ENCODE measurements around the gene LRIG3. TPM values are rescaled to one million over a fixed set of nuclear protein-coding genes. Genes with fewer than 3 reads are reported as not detected.

The LRIG3 gene
- polyA plus RNA-seq, 1 of the 3 experiments (the other 2 are of a cell fraction): 0.03 TPM

- no peak overlapping the region for H3K27ac ChIP-seq (ENCODE audit: low read depth in 2 of 2, low read length in 1 of 2)
- H3K9ac ChIP-seq: no peak overlapping the region
- H3K9me2 ChIP-seq: no peaks in the 10 kb centered on the region
- no peak overlapping the region for H3K4me2 ChIP-seq
- no peaks in the 10 kb centered on the region for H4K20me1 ChIP-seq (ENCODE audit: insufficient read depth)
- DNase-seq: no peak
- no peaks in the 10 kb centered on the region for H3F3A ChIP-seq (replicated peaks; ENCODE audit: insufficient read depth)
- H3K79me2 ChIP-seq (ENCODE audit: insufficient read depth): no peaks in the 10 kb centered on the region
- H3K27me3 ChIP-seq (ENCODE audit: insufficient read depth): no peaks in the 10 kb centered on the region; the same call in 1 of the 2 replicates
- H3K9me3 ChIP-seq: no peaks in the 10 kb centered on the region
- H3K4me1 ChIP-seq (ENCODE audit: control insufficient read depth in 1 of 2, insufficient read depth in 2 of 2, low read depth in 1 of 2, low read length in 1 of 2): no peaks in the 10 kb centered on the region; a peak in 1 of 4 replicates
- H3K4me3 ChIP-seq (ENCODE audit: low read depth in 2 of 2, low read length in 1 of 2): no peak overlapping the region; a peak in 1 of 4 replicates
- no peak overlapping the region for H2AFZ ChIP-seq (ENCODE audit: low read depth)
- WGBS (ENCODE audit: low lambda C conversion rate): 9% methylated on average over 4 of the region's 4 CpGs
- no peak for TF ChIP-seq ELF1 (IDR thresholded peaks at IDR 0.05)
- TF ChIP-seq NFIC (IDR thresholded peaks at IDR 0.05; ENCODE audit: borderline replicate concordance): no peak
- TF ChIP-seq POLR2AphosphoS5 (IDR thresholded peaks at IDR 0.05; ENCODE audit: low read depth, low read length): no peak
- TF ChIP-seq RXRA (IDR thresholded peaks at IDR 0.05; ENCODE audit: borderline replicate concordance, low read depth): no peak
- no peak for TF ChIP-seq TEAD4 (IDR thresholded peaks at IDR 0.05; ENCODE audit: borderline replicate concordance, insufficient read depth)
- TF ChIP-seq SIN3A (IDR thresholded peaks at IDR 0.05; ENCODE audit: borderline replicate concordance, low read depth, low read length): no peak
- no peak for TF ChIP-seq EP300 (IDR thresholded peaks at IDR 0.05; ENCODE audit: borderline replicate concordance in 1 of 2, low read depth in 1 of 2, low read length in 1 of 2)
- no peak for TF ChIP-seq MAX (IDR thresholded peaks at IDR 0.05; ENCODE audit: low read depth)
- TF ChIP-seq ZBTB33 (IDR thresholded peaks at IDR 0.05; ENCODE audit: borderline replicate concordance, low read depth): no peak
- TF ChIP-seq CHD2 (IDR thresholded peaks at IDR 0.05; ENCODE audit: low read length, partially characterized antibody): no peak
- TF ChIP-seq MXI1 (IDR thresholded peaks at IDR 0.05; ENCODE audit: low read depth, low read length): no peak
- TF ChIP-seq SMC3 (IDR thresholded peaks at IDR 0.05; ENCODE audit: low read depth, low read length): no peak
- TF ChIP-seq RFX5 (IDR thresholded peaks at IDR 0.05; ENCODE audit: low read length): no peak
- H3K36me3 ChIP-seq (replicated peaks in 1 of 2; ENCODE audit: control insufficient read depth in 1 of 2, insufficient read depth in 2 of 2, low read length in 1 of 2): no peaks in the 10 kb centered on the region
- ChIA-PET POLR2A (no interaction called here), CTCF (no interaction called here)
Observed at GRCh38 chr12:58870595-58870994, 49.7 kb downstream of the LRIG3 start.

- 35% methylated on average over 4 of the region's 4 CpGs for WGBS (ENCODE audit: low lambda C conversion rate)
- no peak overlapping the region for H3K4me2 ChIP-seq
- H3K79me2 ChIP-seq (ENCODE audit: insufficient read depth): no peaks in the 10 kb centered on the region
- H3K9me3 ChIP-seq: no peaks in the 10 kb centered on the region
- no peak overlapping the region for H3K27ac ChIP-seq (ENCODE audit: low read depth in 2 of 2, low read length in 1 of 2)
- no peaks in the 10 kb centered on the region for H3K36me3 ChIP-seq (replicated peaks in 1 of 2; ENCODE audit: control insufficient read depth in 1 of 2, insufficient read depth in 2 of 2, low read length in 1 of 2)
- no peak overlapping the region for H2AFZ ChIP-seq (ENCODE audit: low read depth)
- ChIA-PET POLR2A (no interaction called here), CTCF (no interaction called here)
- H3K27me3 ChIP-seq (ENCODE audit: insufficient read depth): peaks cover 25% of the 10 kb centered on the region; the same call in 1 of the 2 replicates
- H3F3A ChIP-seq (replicated peaks; ENCODE audit: insufficient read depth): no peaks in the 10 kb centered on the region
- H4K20me1 ChIP-seq (ENCODE audit: insufficient read depth): no peaks in the 10 kb centered on the region
- TF ChIP-seq FOXJ3 (CRISPR knock-in tag; IDR thresholded peaks at IDR 0.05) (no peak), RCOR1 (IDR thresholded peaks at IDR 0.05; ENCODE audit: low read length) (no peak), RFX5 (IDR thresholded peaks at IDR 0.05; ENCODE audit: low read length) (no peak), MEF2A (IDR thresholded peaks at IDR 0.05; ENCODE audit: borderline replicate concordance, low read depth) (no peak), GATA2 (CRISPR knock-in tag; IDR thresholded peaks at IDR 0.05) (no peak), USF2 (IDR thresholded peaks at IDR 0.05; ENCODE audit: borderline replicate concordance, low read depth, low read length) (no peak), POLR2AphosphoS5 (IDR thresholded peaks at IDR 0.05; ENCODE audit: low read depth, low read length) (no peak), FOSL2 (IDR thresholded peaks at IDR 0.05; ENCODE audit: borderline replicate concordance, low read depth) (no peak), RXRA (IDR thresholded peaks at IDR 0.05; ENCODE audit: borderline replicate concordance, low read depth) (no peak), JUND (IDR thresholded peaks at IDR 0.05) (no peak), NFIC (IDR thresholded peaks at IDR 0.05; ENCODE audit: borderline replicate concordance) (no peak), SMC3 (IDR thresholded peaks at IDR 0.05; ENCODE audit: low read depth, low read length) (no peak), TCF12 (IDR thresholded peaks at IDR 0.05) (no peak), PBX3 (IDR thresholded peaks at IDR 0.05) (no peak), GABPA (IDR thresholded peaks at IDR 0.05; ENCODE audit: low read depth) (no peak), MXI1 (IDR thresholded peaks at IDR 0.05; ENCODE audit: low read depth, low read length) (no peak)
- DNase-seq: no peak
- no peak overlapping the region for H3K9ac ChIP-seq
- H3K9me2 ChIP-seq: no peaks in the 10 kb centered on the region
- H3K4me1 ChIP-seq (ENCODE audit: control insufficient read depth in 1 of 2, insufficient read depth in 2 of 2, low read depth in 1 of 2, low read length in 1 of 2): no peaks in the 10 kb centered on the region
- no peak overlapping the region for H3K4me3 ChIP-seq (ENCODE audit: low read depth in 2 of 2, low read length in 1 of 2)
Observed at GRCh38 chr12:58860788-58861240, 59.5 kb downstream of the LRIG3 start.

All from SK-N-SH (cell line).